WTC11 (cell line): Measurements from ENCODE around the gene FAM241A.

ENCODE experiments used
- AFF4 ChIP-seq: sonication (generic); formaldehyde crosslinking; IDR thresholded peaks from 2 replicates; pipeline ENCODE4 v1.8.1; 2023; ENCODE audit warnings: mild to moderate bottlenecking, missing genetic modification reagents, borderline replicate concordance
- AR ChIP-seq: fragments of 250-450 bp; sonication (Bioruptor Pico); IDR thresholded peaks from 2 replicates; pipeline ENCODE4 v1.9.0; 2021; ENCODE audit warnings: mild to moderate bottlenecking
- ATF3 ChIP-seq: sonication (generic); formaldehyde crosslinking; conservative IDR thresholded peaks from 2 replicates; pipeline ENCODE4 v1.8.1; 2022; ENCODE audit warnings: mild to moderate bottlenecking, missing genetic modification reagents
- CTCF ChIP-seq: fragments of 200-600 bp; IDR thresholded peaks from 2 replicates; pipeline ENCODE4 v1.8.0; 2022; ENCODE audit warnings: antibody characterized with exemption
- FOXJ3 ChIP-seq: sonication (generic); formaldehyde crosslinking; IDR thresholded peaks from 2 replicates; pipeline ENCODE4 v1.9.0; 2021; ENCODE audit warnings: missing genetic modification reagents, mild to moderate bottlenecking, borderline replicate concordance
- GABPB1 ChIP-seq: sonication (generic); formaldehyde crosslinking; IDR thresholded peaks from 2 replicates; pipeline ENCODE4 v1.8.1; 2023; ENCODE audit warnings: mild to moderate bottlenecking, missing genetic modification reagents
- GRHL2 ChIP-seq: fragments of 250-450 bp; sonication (Bioruptor Pico); IDR thresholded peaks from 2 replicates; pipeline ENCODE4 v1.8.0; 2022; ENCODE audit warnings: mild to moderate bottlenecking, moderate library complexity; ENCODE audit not compliant: insufficient replicate concordance, severe bottlenecking
- HMGXB4 ChIP-seq: sonication (generic); formaldehyde crosslinking; IDR thresholded peaks from 2 replicates; pipeline ENCODE4 v1.8.1; 2023; ENCODE audit warnings: mild to moderate bottlenecking, moderate library complexity, missing genetic modification reagents
- MAX ChIP-seq: sonication (generic); formaldehyde crosslinking; IDR thresholded peaks from 2 replicates; pipeline ENCODE4 v1.8.0; 2022; ENCODE audit warnings: mild to moderate bottlenecking, missing genetic modification reagents
- MXD4 ChIP-seq: fragments of 250-450 bp; sonication (Bioruptor Pico); IDR thresholded peaks from 2 replicates; pipeline ENCODE4 v1.8.0; 2021; ENCODE audit warnings: mild to moderate bottlenecking, moderate library complexity, borderline replicate concordance
- OVOL2 ChIP-seq: fragments of 250-450 bp; sonication (Bioruptor Pico); IDR thresholded peaks from 2 replicates; pipeline ENCODE4 v1.9.0; 2021; ENCODE audit warnings: mild to moderate bottlenecking, borderline replicate concordance
- USF1 ChIP-seq: sonication (generic); formaldehyde crosslinking; IDR thresholded peaks from 2 replicates; pipeline ENCODE4 v1.8.0; 2022; ENCODE audit warnings: mild to moderate bottlenecking, missing genetic modification reagents
- ZNF232 ChIP-seq: sonication (generic); formaldehyde crosslinking; IDR thresholded peaks from 2 replicates; pipeline ENCODE4 v1.8.0; 2022; ENCODE audit warnings: mild to moderate bottlenecking, missing genetic modification reagents

- TF ChIP-seq CTCF (no peak), GRHL2 (CRISPR knock-in tag) (no peak), AFF4 (CRISPR knock-in tag) (no peak), ZNF232 (CRISPR knock-in tag) (no peak), AR (CRISPR knock-in tag) (no peak), MAX (no peak), MXD4 (no peak), ATF3 (CRISPR knock-in tag) (no peak), OVOL2 (CRISPR knock-in tag) (no peak), GABPB1 (CRISPR knock-in tag) (no peak), FOXJ3 (no peak), USF1 (no peak), HMGXB4 (no peak)
Measured at GRCh38 chr4:112109360-112110058, 35.7 kb upstream of the FAM241A start.
